ENCODE measurements around the gene ZSWIM5.

Gene ZSWIM5

GRCh38 chr1:45010855-45011811 lies 195.3 kb downstream of the ZSWIM5 start, which contains the start of gene HECTD3:
TSS of gene HECTD3 (minus strand) at chr1:45011324. CDS start at chr1:45011257, 67 bp downstream.
- no peak for TF ChIP-seq CTCF (conservative IDR thresholded peaks at IDR 0.05; ENCODE audit: low read depth, low read length)
- Histone ChIP-seq H3K9ac (peak within 1 kb of the TSS; percentile 72), H3K4me1 (ENCODE audit: low read depth, poor library complexity, severe bottlenecking) (peaks cover 11% of the 10 kb centered on the region), H3K27me3 (ENCODE audit: insufficient read depth, low read depth) (no peaks in the 10 kb centered on the region), H3K36me3 (ENCODE audit: insufficient read depth) (no peaks in the 10 kb centered on the region), H3K4me3 (IDR thresholded peaks at IDR 0.05; ENCODE audit: insufficient read depth, low read depth, low read length) (peak within 1 kb of the TSS; percentile 62), H3K79me2 (ENCODE audit: insufficient read depth, low read depth) (no peaks in the 10 kb centered on the region), H3K4me2 (peak within 1 kb of the TSS; percentile 94), H3K27ac (peak within 1 kb of the TSS; percentile 79), H2AFZ (ENCODE audit: low read depth) (peak within 1 kb of the TSS; percentile 99), H4K20me1 (ENCODE audit: insufficient read depth) (no peaks in the 10 kb centered on the region)

GRCh38 chr1:45009956-45010854 lies 196.2 kb downstream of the ZSWIM5 start:
- peak overlapping the region; percentile 79; the same call in 1 of the 2 replicates for H3K27ac ChIP-seq
- no peaks in the 10 kb centered on the region for H3K36me3 ChIP-seq (ENCODE audit: insufficient read depth)
- no peak for TF ChIP-seq CTCF (conservative IDR thresholded peaks at IDR 0.05; ENCODE audit: low read depth, low read length)

GRCh38 chr1:45009296-45009865 lies 197.0 kb downstream of the ZSWIM5 start:
- Histone ChIP-seq H3K4me2 (no peak overlapping the region; the same call in 1 of the 2 replicates), H3K4me3 (IDR thresholded peaks at IDR 0.05; ENCODE audit: insufficient read depth, low read depth, low read length) (no peak overlapping the region), H3K9ac (no peak overlapping the region), H3K36me3 (ENCODE audit: insufficient read depth) (no peaks in the 10 kb centered on the region), H3K79me2 (ENCODE audit: insufficient read depth, low read depth) (no peaks in the 10 kb centered on the region), H3K4me1 (ENCODE audit: low read depth, poor library complexity, severe bottlenecking) (peaks cover 11% of the 10 kb centered on the region), H4K20me1 (ENCODE audit: insufficient read depth) (no peaks in the 10 kb centered on the region), H3K27ac (no peak overlapping the region), H3K27me3 (ENCODE audit: insufficient read depth, low read depth) (no peaks in the 10 kb centered on the region), H2AFZ (ENCODE audit: low read depth) (no peak overlapping the region)
- no peak for TF ChIP-seq CTCF (conservative IDR thresholded peaks at IDR 0.05; ENCODE audit: low read depth, low read length)

More at GRCh38 chr1:45009956-45010854, 196.2 kb downstream of the ZSWIM5 start:
- H3K4me3 ChIP-seq (IDR thresholded peaks at IDR 0.05; ENCODE audit: insufficient read depth, low read depth, low read length) = peak overlapping the region; percentile 27
- H3K27me3 ChIP-seq (ENCODE audit: insufficient read depth, low read depth) = no peaks in the 10 kb centered on the region
- H3K4me2 ChIP-seq = peak overlapping the region; percentile 94
- peak overlapping the region; percentile 99 for H2AFZ ChIP-seq (ENCODE audit: low read depth)
- H3K79me2 ChIP-seq (ENCODE audit: insufficient read depth, low read depth) = no peaks in the 10 kb centered on the region
- no peaks in the 10 kb centered on the region for H4K20me1 ChIP-seq (ENCODE audit: insufficient read depth)
- peak overlapping the region; percentile 72; the same call in 1 of the 2 replicates for H3K9ac ChIP-seq
- peaks cover 11% of the 10 kb centered on the region for H3K4me1 ChIP-seq (ENCODE audit: low read depth, poor library complexity, severe bottlenecking)

- H4K20me1 ChIP-seq (ENCODE audit: insufficient read depth) = no peaks in the 10 kb centered on the region
- peaks cover 11% of the 10 kb centered on the region for H3K4me1 ChIP-seq (ENCODE audit: low read depth, poor library complexity, severe bottlenecking)
- H3K4me3 ChIP-seq (IDR thresholded peaks at IDR 0.05; ENCODE audit: insufficient read depth, low read depth, low read length) = no peak overlapping the region
- no peak overlapping the region for H2AFZ ChIP-seq (ENCODE audit: low read depth)
- no peak overlapping the region for H3K4me2 ChIP-seq
- no peaks in the 10 kb centered on the region for H3K27me3 ChIP-seq (ENCODE audit: insufficient read depth, low read depth)
- no peak overlapping the region for H3K27ac ChIP-seq
- H3K36me3 ChIP-seq (ENCODE audit: insufficient read depth) = no peaks in the 10 kb centered on the region
- no peak overlapping the region for H3K9ac ChIP-seq
- no peaks in the 10 kb centered on the region for H3K79me2 ChIP-seq (ENCODE audit: insufficient read depth, low read depth)
- no peak for TF ChIP-seq CTCF (conservative IDR thresholded peaks at IDR 0.05; ENCODE audit: low read depth, low read length)
Measured at GRCh38 chr1:45008516-45008915, 197.9 kb downstream of the ZSWIM5 start.

Data from KMS-11 (cell line).